GM20431 (cell line): ENCODE data around the gene KRIT1.
"Not testable (repeated sequence)": the region's sequence is repeated elsewhere in the genome, so short reads cannot be mapped to it uniquely, and the experiment has no call there.

Experiments
- in situ Hi-C: fragments of 300-500 bp; cut with MseI, MboI; formaldehyde crosslinking; loops from one replicate; pipeline ENCODE4 v1.15.0; 2020; ENCODE audit warnings: low sequenced_read_pairs; ENCODE audit not compliant: unreplicated experiment

Gene KRIT1

GRCh38 chr7:92251181-92251580 lies 5.5 kb upstream of the KRIT1 start:
- in situ Hi-C loops = no loop called here

- in situ Hi-C loops = no loop called here
These were observed 4.9 kb upstream of the KRIT1 start for GRCh38 chr7:92250603-92251002.

GRCh38 chr7:92246360-92247101 lies 817 bp upstream of the KRIT1 start:
- in situ Hi-C loops = no loop called here

GRCh38 chr7:92244808-92245486 lies 767 bp downstream of the KRIT1 start:
- in situ Hi-C loops = no loop called here

- in situ Hi-C loops = no loop called here
These were observed 2.7 kb downstream of the KRIT1 start for GRCh38 chr7:92242972-92243371.

DNA sequence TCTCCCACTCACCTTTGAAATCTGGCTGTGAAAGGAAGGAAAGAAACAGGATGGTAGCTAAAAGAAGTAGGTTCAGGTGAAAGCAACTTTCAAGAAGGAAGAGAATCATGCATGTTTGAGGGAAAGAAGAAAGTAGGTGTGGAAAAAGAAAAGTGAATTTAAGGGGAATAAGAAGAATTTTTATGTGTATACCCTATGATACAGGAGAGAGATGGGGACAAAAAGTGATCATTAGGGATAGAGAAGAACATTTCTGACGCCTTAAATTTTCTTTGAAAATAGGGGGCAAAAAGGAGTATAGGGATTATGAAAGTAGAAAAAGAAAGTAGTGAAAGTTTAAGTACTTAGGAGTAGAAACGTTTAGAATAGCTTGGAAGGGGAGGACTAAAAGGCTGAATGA lies 15.2 kb downstream of the KRIT1 start:
- in situ Hi-C loops = no loop called here

- in situ Hi-C loops = no loop called here
These were observed 17.0 kb downstream of the KRIT1 start for GRCh38 chr7:92228742-92229141.

- in situ Hi-C loops = no loop called here
These were observed 17.6 kb downstream of the KRIT1 start for GRCh38 chr7:92228100-92228499.

- in situ Hi-C loops = no loop called here
These were observed 18.7 kb downstream of the KRIT1 start for GRCh38 chr7:92226981-92227380.

- in situ Hi-C loops = no loop called here
These were observed 23.9 kb downstream of the KRIT1 start for GRCh38 chr7:92221766-92222165.

DNA sequence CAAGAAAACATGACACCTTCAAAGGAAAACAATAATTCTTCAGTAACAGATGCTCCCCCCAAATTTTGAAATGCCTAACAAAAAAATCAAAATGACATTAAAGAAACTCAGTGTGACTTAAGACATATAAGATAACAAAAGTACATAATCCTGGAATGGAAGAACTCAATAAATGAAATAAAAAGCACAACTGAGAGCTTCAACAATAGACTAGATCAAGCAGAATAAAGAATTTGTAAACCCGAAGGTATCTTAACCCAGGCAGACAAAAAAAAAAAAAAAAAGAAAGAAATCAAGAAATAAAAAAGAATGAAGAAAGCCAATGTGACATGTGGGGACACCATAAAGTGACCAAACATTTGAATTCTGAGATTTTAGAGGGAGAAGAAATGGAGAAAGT lies 39.0 kb downstream of the KRIT1 start:
- in situ Hi-C loops = no loop called here

- in situ Hi-C loops = no loop called here
These were observed 39.7 kb downstream of the KRIT1 start for GRCh38 chr7:92205987-92206386.

DNA sequence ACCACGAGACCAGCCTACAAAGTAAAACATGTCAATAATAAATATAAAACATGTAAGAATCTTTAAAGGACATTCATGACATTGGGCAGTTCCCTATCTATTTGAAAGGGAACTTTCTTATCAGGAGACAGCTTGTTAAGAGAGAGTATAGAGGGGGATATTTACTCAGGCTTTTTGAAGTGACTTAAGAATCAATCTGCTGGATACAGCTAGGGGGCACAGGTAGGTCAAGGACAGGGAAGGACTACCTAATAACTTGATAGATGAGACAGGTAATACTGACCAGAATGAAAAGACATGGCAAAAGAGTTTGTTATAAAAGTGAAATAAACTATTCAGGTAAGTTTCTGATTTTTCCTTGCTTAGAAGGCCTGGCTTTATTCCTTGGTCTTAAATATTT lies 44.9 kb downstream of the KRIT1 start:
- in situ Hi-C loops = no loop called here

- in situ Hi-C loops = no loop called here
These were observed 53.4 kb downstream of the KRIT1 start for GRCh38 chr7:92192326-92192725.

DNA sequence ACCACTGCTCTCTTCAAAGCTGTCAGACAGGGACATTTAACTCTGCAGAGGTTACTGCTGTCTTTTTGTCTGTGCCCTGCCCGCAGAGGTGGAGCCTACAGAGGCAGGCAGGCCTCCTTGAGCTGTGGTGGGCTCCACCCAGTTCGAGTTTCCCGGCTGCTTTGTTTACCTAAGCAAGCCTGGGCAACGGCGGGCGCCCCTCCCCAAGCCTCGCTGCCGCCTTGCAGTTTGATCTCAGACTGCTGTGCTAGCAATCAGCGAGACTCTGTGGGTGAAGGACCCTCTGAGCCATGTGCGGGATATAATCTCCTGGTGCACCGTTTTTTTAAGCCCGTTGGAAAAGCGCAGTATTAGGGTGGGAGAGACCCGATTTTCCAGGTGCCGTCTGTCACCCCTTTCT lies 56.5 kb downstream of the KRIT1 start:
- in situ Hi-C loops = not testable (repeated sequence)

DNA sequence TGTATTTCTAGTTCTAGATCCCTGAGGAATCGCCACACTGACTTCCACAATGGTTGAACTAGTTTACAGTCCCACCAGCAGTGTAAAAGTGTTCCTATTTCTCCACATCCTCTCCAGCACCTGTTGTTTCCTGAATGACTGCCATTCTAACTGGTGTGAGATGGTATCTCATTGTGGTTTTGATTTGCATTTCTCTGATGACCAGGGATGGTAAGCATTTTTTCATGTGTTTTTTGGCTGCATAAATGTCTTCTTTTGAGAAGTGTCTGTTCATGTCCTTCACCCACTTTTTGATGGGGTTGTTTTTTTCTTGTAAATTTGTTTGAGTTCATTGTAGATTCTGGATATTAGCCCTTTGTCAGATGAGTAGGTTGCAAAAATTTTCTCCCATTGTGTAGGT lies 61.4 kb downstream of the KRIT1 start:
- in situ Hi-C loops = not testable (repeated sequence)

DNA sequence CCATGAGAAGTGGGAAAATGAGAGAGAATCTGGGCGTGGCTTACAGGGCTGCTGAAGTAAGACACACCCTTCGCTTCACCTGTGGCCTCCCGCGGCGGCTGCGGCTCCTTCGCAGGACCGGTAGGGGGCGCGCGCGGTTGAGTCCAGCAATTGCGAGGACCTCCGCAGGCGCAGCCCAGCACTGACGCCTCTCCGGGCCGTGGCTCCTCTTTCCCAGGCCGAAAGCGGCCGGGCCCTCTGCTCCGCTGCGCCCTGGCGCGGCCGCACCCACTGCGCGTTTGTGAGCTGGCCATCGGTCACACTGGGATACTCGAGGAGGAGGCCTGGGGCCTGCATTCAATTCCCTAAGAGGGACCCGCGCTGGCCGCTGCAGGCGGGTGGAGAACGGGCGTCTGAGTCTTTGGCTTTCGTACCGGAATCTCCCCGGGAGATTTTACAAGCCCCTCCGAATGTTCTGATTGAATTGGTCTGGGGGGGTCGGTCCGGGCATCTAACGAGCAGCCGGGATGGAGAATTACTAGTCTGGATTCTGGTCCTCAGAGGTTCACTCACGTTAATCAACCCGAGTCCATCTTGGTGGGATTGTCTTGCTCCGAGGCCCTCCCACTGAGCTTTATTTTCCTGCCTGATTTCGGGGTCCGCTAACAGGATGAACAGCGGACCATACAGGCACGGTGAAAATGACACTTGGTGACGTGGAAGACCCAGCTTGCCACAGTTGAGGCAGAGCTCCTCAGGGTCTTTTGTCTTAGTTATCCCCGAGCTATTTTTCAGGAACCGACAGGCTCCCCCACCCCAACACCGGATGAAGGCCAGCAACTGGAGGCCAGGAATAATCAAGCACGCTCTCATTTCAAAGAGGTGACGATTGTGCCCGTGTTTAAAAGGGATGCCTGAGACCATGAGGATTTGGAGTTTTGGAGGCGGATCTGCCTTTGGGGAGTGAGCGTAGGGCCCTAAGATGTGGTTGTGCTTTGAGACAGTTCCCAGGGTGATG lies 66.5 kb downstream of the KRIT1 start, which contains the start of gene LRRD1:
LRRD1 (minus strand) TSS at position 215 of the 997 bp plus-strand sequence. CDS start 13,940 bp downstream, outside the sequence.
- in situ Hi-C loops = no loop called here

- in situ Hi-C loops = no loop called here
These were observed 68.4 kb downstream of the KRIT1 start for GRCh38 chr7:92177362-92177761.

GRCh38 chr7:92169529-92169928 lies 76.2 kb downstream of the KRIT1 start:
- in situ Hi-C loops = not testable (repeated sequence)

- in situ Hi-C loops = no loop called here
These were observed 84.4 kb downstream of the KRIT1 start for GRCh38 chr7:92161271-92161670.
